ENCODE data around the gene CDK6.

The CDK6 gene

GRCh38 chr7:92824901-92825480 lies 11.4 kb downstream of the CDK6 start:
- DNase-seq: no peak

- DNase-seq: no peak
Observed at GRCh38 chr7:92824450-92824849, 11.9 kb downstream of the CDK6 start.

GRCh38 chr7:92823042-92823441 lies 13.3 kb downstream of the CDK6 start:
- DNase-seq: no peak

GRCh38 chr7:92820191-92820590 lies 16.2 kb downstream of the CDK6 start:
- no peak for DNase-seq

GRCh38 chr7:92817398-92817797 lies 19.0 kb downstream of the CDK6 start:
- no peak for DNase-seq

- DNase-seq: no peak
Observed at GRCh38 chr7:92815412-92815811, 21.0 kb downstream of the CDK6 start.

GRCh38 chr7:92813390-92814024 lies 22.9 kb downstream of the CDK6 start:
- no peak for DNase-seq

GRCh38 chr7:92811158-92811557 lies 25.2 kb downstream of the CDK6 start:
- DNase-seq: no peak

GRCh38 chr7:92809760-92810573 lies 26.4 kb downstream of the CDK6 start:
- DNase-seq: no peak

GRCh38 chr7:92809397-92809759 lies 27.0 kb downstream of the CDK6 start:
- no peak for DNase-seq

- no peak for DNase-seq
Observed at GRCh38 chr7:92808635-92809034, 27.7 kb downstream of the CDK6 start.

GRCh38 chr7:92808006-92808405 lies 28.4 kb downstream of the CDK6 start:
- no peak for DNase-seq

- DNase-seq: no peak
Observed at GRCh38 chr7:92806496-92806895, 29.9 kb downstream of the CDK6 start.

- DNase-seq: no peak
Observed at GRCh38 chr7:92802406-92802805, 34.0 kb downstream of the CDK6 start.

- DNase-seq: no peak
Observed at GRCh38 chr7:92799446-92800211, 36.7 kb downstream of the CDK6 start.

- DNase-seq: no peak
Observed at GRCh38 chr7:92798517-92799249, 37.7 kb downstream of the CDK6 start.

- no peak for DNase-seq
Observed at GRCh38 chr7:92797693-92798092, 38.7 kb downstream of the CDK6 start.

GRCh38 chr7:92797284-92797683 lies 39.1 kb downstream of the CDK6 start:
- DNase-seq: no peak

GRCh38 chr7:92794831-92795230 lies 41.5 kb downstream of the CDK6 start:
- no peak for DNase-seq

GRCh38 chr7:92794391-92794790 lies 42.0 kb downstream of the CDK6 start:
- DNase-seq: no peak

- DNase-seq: no peak
Observed at GRCh38 chr7:92793656-92794205, 42.6 kb downstream of the CDK6 start.

- no peak for DNase-seq
Observed at GRCh38 chr7:92790992-92791391, 45.4 kb downstream of the CDK6 start.

All from GOT3 (cell line).